Spleen (tissue), 7 donors: Measurements from ENCODE around the gene ACHE.

ENCODE experiments used
- POLR2A ChIP-seq, 3 donors: fragments of 450-650 bp; IDR thresholded peaks; one replicate each; pipeline ENCODE4 v1.5.1; 2017; ENCODE audit warnings: antibody characterized with exemption in 3 of 3, mild to moderate bottlenecking in 1 of 3
- POLR2AphosphoS5 ChIP-seq, 3 donors: sonication (generic); formaldehyde crosslinking; IDR thresholded peaks; one replicate each; pipeline ENCODE4 v1.5.1; 2017; ENCODE audit warnings: antibody characterized with exemption in 3 of 3
- TF ChIP-seq, protein P1 (sequence below), 11 experiments: fragments of 200-600 bp in 7 of 11; fragments of 450-650 bp in 4 of 11; sonication (generic) in 4 of 11; IDR thresholded peaks in 8 of 11; conservative IDR thresholded peaks in 3 of 11; 1 replicate in 7 of 11; 2 replicates in 4 of 11; pipeline versions ENCODE4 v1.4.0 to v1.8.0; 2016 to 2021; ENCODE audit warnings: antibody characterized with exemption in 11 of 11, inconsistent platforms in 4 of 11, mild to moderate bottlenecking in 1 of 11
- donor health status: DM: no; HTN: no; CAD: no; lungs with moderate emphysema.
- donor health status: DM: no; HTN: no; CAD: no.
- donor health status: DM: no; HTN: no; CAD: no.

DNA sequence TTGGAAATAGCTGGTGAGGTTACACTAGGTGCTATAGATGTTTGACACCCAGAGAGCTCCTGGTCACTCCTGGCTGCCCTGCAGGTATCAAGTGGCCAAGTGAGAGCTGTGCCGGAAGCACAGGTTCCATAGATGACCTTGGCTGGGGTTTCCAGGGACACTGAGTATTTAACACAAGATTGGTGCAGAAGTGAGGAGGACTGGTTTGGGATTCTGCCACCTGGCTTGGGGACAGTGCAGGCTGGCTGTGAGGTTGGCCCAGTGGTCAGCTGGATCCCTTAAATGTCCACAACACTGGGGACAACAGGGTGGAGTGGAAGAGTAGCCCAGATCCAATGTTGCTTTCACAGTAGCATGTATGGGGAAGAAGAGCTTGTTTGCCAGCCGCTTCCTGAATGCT lies 5.3 kb upstream of the ACHE start:
- no peak for TF ChIP-seq POLR2A (IDR thresholded peaks at IDR 0.05)
- TF ChIP-seq, protein P1, sequence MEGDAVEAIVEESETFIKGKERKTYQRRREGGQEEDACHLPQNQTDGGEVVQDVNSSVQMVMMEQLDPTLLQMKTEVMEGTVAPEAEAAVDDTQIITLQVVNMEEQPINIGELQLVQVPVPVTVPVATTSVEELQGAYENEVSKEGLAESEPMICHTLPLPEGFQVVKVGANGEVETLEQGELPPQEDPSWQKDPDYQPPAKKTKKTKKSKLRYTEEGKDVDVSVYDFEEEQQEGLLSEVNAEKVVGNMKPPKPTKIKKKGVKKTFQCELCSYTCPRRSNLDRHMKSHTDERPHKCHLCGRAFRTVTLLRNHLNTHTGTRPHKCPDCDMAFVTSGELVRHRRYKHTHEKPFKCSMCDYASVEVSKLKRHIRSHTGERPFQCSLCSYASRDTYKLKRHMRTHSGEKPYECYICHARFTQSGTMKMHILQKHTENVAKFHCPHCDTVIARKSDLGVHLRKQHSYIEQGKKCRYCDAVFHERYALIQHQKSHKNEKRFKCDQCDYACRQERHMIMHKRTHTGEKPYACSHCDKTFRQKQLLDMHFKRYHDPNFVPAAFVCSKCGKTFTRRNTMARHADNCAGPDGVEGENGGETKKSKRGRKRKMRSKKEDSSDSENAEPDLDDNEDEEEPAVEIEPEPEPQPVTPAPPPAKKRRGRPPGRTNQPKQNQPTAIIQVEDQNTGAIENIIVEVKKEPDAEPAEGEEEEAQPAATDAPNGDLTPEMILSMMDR (IDR thresholded peaks at IDR 0.05 in 8 of 11, conservative IDR thresholded peaks at IDR 0.05 in 3 of 11): no peak
- no peak for TF ChIP-seq POLR2AphosphoS5 (IDR thresholded peaks at IDR 0.05)
